MM.1S (cell line): ENCODE data around the gene TADA2B.

Source experiments
- EZH2 ChIP-seq: fragments of 300-600 bp; sonication (generic); optimal IDR thresholded peaks from 2 replicates; pipeline ENCODE3; 2017; ENCODE audit warnings: low read depth, mild to moderate bottlenecking, antibody characterized with exemption, low read length, mixed read lengths
- EZH2phosphoT487 ChIP-seq: fragments of 300-600 bp; sonication (generic); IDR thresholded peaks from 2 replicates; pipeline ENCODE4 v1.6.1; 2018; ENCODE audit warnings: antibody characterized with exemption, low read length
- TF ChIP-seq, protein P1 (sequence below): fragments of 300-600 bp; sonication (generic); IDR thresholded peaks from 2 replicates; pipeline ENCODE4 v1.5.1; 2016; ENCODE audit warnings: antibody characterized with exemption, low read length, mixed read lengths

DNA sequence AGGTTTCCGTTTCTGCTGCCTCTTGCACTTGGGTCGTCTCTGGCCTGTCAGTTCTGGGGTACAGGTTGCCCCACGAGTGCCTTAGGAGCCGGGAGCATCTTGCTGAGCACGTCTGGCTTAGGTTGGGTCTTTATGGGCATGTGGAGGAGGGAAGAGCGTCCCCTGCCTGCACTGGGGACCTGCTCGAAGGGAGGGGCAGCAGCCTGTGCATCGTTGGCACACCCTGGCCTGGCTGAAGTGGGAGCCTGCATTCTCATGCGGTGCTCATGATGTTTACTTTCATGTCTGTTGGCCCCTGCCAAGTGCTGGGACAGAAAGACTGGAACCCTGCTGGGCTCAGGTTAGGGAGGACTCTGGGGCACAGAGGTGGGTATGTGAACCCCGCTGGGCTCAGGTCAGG, 23.8 kb upstream of the TADA2B start:
- TF ChIP-seq, protein P1, sequence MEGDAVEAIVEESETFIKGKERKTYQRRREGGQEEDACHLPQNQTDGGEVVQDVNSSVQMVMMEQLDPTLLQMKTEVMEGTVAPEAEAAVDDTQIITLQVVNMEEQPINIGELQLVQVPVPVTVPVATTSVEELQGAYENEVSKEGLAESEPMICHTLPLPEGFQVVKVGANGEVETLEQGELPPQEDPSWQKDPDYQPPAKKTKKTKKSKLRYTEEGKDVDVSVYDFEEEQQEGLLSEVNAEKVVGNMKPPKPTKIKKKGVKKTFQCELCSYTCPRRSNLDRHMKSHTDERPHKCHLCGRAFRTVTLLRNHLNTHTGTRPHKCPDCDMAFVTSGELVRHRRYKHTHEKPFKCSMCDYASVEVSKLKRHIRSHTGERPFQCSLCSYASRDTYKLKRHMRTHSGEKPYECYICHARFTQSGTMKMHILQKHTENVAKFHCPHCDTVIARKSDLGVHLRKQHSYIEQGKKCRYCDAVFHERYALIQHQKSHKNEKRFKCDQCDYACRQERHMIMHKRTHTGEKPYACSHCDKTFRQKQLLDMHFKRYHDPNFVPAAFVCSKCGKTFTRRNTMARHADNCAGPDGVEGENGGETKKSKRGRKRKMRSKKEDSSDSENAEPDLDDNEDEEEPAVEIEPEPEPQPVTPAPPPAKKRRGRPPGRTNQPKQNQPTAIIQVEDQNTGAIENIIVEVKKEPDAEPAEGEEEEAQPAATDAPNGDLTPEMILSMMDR, result no peak
- TF ChIP-seq EZH2, result no peak
- TF ChIP-seq EZH2phosphoT487, result no peak
